NCI-H510A treated with DMSO at 0.1 percent for 48 hours (cell line): Measurements from ENCODE around the gene VAMP5.
"Not testable (repeated sequence)": the region's sequence is repeated elsewhere in the genome, so short reads cannot be mapped to it uniquely, and the experiment has no call there.

Experiments
- DNase-seq: peaks from one replicate; lab custom pipeline; 2025; lab: John Stamatoyannopoulos, UW

Gene VAMP5

GRCh38 chr2:85550486-85550885 lies 33.7 kb upstream of the VAMP5 start:
- DNase-seq = no peak

- peak; percentile 85 for DNase-seq
Measured at GRCh38 chr2:85551698-85552678, 32.2 kb upstream of the VAMP5 start.

GRCh38 chr2:85553184-85553583 lies 31.0 kb upstream of the VAMP5 start:
- DNase-seq = no peak

DNA sequence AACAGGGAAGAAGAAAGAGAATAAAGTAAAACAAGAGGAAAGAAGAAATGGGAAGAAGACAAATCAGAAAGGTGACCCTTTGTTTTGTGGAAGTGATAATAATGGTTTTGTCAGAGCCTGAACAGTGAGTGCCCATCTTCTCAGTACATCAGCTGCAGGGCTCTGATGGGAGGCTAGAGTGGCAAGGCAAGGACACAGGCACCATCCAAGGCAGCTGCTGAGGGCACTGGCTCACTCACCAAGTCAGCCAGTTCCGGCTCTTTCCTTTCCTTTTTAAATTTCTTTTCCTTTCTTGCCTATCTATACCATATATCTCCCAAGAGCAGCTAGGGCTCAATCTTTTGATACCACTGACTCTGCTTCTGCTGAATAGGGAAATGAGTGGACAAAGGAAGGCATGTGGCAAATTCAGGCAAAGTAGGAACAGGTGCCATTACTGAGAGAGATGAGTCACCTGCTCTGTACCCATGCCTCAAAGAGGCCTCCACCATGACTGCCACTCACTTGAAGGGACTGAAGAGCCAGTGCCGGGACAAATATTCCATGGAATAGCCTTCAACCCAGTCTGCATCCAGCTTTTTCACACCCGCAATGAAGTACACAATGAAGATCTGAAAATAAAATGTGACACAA lies 29.1 kb upstream of the VAMP5 start:
- no peak for DNase-seq

DNA sequence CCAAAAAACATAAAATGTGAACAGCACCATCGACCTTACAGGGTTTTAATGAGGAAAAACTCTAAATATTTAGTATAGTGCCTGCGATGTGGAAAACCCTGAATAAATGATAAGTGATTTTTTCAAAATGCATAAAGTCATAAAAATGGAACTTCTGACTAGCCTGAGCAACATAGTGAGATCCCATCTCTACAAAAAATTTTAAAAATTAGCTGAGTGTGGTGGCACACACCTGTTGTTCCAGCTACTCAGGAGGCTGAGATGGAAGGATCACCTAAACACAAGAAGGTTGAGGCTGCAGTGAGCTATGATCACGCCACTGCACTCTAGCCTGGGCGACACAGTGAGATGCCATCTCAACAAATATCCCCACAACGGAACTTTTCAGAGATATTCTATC lies 27.1 kb upstream of the VAMP5 start:
- no peak for DNase-seq

DNA sequence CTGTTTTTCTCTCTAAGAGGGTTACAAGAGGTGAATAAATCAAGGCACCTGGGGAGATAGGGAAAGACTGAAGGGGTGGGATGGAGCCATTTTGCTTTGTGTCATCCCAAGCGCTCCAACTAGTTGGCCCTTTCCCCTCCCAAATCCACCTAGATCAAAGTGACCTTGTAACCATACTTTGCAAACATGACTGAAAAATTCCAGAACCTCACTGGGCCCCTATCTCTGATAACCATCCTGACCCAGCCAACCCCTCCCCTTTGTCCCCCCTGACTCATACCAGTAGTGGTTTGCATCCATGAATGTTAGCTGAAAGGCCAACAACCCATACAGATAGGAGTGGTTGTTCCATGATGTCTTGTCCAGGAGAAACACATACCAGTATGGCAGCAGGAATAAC lies 26.1 kb upstream of the VAMP5 start:
- no peak for DNase-seq

DNA sequence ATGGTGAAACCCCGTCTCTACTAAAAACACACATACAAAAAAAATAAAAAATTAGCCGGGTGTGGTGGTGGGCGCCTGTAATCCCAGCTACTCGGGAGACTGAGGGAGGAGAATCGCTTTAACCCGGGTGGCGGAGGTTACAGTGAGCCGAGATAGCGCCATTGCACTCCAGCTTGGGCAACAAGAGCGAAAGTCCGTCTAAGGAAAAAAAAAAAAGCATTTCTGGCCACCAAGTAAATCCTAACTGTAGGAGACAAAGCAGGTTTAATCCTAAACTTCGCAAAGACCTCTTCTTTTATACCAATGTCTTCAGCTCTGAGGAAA lies 23.9 kb upstream of the VAMP5 start:
- DNase-seq = not testable (repeated sequence)

- no peak for DNase-seq
Measured at GRCh38 chr2:85560812-85561279, 23.4 kb upstream of the VAMP5 start.

- DNase-seq = peak; percentile 95
Measured at GRCh38 chr2:85561280-85562212, 22.7 kb upstream of the VAMP5 start, which contains the start of gene GGCX. TSS of gene GGCX (minus strand) at chr2:85561493. CDS start at chr2:85561428, 65 bp downstream.

DNA sequence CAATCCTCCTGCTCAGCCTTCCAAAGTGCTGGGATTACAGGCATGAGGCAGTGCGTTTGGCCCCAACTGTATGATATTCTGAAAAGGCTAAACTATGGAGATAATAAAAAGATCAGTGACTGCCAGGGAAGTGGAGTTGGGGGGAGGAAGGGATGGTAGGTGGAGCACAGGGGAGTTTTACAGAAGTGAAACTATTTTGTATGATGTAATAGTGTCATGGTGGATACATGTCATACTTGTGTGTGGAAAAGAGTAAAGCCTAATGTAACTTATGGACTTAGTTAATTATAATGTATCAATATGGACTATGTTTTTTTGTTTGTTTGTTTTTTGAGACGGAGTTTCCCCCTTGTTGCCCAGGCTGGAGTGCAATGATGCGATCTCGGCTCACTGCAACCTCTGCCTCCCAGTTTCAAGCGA lies 20.1 kb upstream of the VAMP5 start:
- DNase-seq = no peak

- DNase-seq = no peak
Measured at GRCh38 chr2:85566265-85566664, 18.0 kb upstream of the VAMP5 start.

- DNase-seq = no peak
Measured at GRCh38 chr2:85575739-85576138, 8.5 kb upstream of the VAMP5 start.

GRCh38 chr2:85577063-85577385 lies 7.2 kb upstream of the VAMP5 start:
- DNase-seq = no peak

- peak; percentile 86 for DNase-seq
Measured at GRCh38 chr2:85577386-85578242, 6.6 kb upstream of the VAMP5 start, which contains the start of gene VAMP8. TSS of gene VAMP8 (plus strand) at chr2:85577586. CDS start at chr2:85577647, 61 bp downstream.

- DNase-seq = peak; percentile 59
Measured at GRCh38 chr2:85578243-85579180, 5.7 kb upstream of the VAMP5 start.

DNA sequence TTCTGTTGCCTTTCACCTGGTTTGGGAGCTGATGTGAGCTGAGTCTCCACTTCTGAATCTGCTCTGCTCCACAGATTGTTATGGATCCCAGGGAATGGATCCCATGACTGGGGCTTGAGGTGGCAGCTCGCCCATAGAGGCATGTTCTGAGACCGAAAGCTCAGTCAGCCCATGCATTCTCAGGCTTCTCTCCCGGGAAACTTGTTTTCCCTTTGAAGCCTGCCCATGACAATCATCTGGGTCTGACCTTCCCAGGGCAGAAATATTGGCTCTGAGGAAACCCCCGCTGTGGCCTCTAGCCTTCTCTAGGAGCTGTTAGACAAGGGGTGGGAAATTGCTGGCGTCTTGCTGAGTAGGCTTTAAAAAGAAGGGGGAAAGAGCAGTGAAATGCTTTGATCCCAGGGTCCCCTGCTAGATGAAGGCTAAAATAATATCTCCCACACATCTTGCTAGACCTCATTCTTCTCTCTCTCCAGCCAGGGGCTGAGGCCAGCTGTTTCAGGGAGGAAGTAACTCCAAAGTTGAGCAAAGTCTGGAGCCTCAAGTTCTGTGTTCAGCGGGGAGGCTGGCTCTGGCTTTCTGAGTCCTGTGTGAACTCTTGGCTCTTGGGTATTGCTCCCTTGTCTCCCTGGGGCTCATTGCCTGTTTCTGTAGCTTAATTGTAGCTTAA lies 4.8 kb upstream of the VAMP5 start:
- DNase-seq = no peak

- DNase-seq = no peak
Measured at GRCh38 chr2:85580206-85580605, 4.0 kb upstream of the VAMP5 start.

- DNase-seq = no peak
Measured at GRCh38 chr2:85582492-85582891, 1.7 kb upstream of the VAMP5 start.

DNA sequence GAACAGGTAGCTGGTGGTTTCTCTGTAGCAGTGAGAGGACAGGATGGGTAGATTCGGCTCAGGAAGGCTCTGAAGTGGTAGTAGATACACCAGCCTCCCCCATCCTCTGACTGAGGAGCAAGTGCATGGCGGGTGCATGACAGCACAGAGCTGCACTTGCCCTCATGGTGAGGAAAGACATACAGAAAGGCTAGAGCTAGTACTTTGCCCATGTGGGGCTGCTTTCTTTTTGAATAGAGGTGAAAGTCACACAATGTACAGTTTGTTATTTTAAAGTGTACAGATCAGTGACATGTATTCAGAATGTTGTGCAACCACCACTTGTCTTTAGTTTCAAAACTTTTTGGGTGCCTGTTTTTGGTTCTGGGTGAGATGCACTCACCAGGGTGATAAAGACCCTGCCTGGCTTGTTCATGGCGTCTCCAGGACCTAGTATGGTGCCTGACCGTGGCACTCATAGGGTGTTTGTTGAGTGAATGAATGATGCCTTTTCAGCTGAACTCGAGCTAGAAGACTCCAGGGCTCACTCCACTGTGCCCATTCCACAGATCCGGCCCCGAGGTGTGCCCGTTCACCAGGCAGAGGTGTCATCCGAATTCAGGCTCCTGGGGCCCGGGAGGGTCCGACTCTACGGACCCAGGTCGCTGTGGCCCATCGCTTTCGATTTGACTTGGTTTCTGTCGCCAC lies 421 bp upstream of the VAMP5 start:
- DNase-seq = no peak
